HepG2 (cell line): ENCODE results near the gene TTYH1. TPM values are rescaled to one million over a fixed set of nuclear protein-coding genes. Genes with fewer than 3 reads are reported as not detected.

Experiments
- BCL3 ChIP-seq: sonication (generic); formaldehyde crosslinking; IDR thresholded peaks from 2 replicates; pipeline ENCODE4 v1.5.1; 2020; ENCODE audit warnings: mild to moderate bottlenecking, missing genetic modification reagents, moderate library complexity
- ISX ChIP-seq: sonication (generic); formaldehyde crosslinking; conservative IDR thresholded peaks from 2 replicates; pipeline ENCODE4 v1.5.0; 2020; ENCODE audit warnings: missing genetic modification reagents
- MTA1 ChIP-seq: sonication (generic); formaldehyde crosslinking; IDR thresholded peaks from 2 replicates; pipeline ENCODE4 v1.4.0; 2020; ENCODE audit warnings: missing genetic modification reagents, mild to moderate bottlenecking, borderline replicate concordance
- MZF1 ChIP-seq: sonication (generic); formaldehyde crosslinking; IDR thresholded peaks from 2 replicates; pipeline ENCODE4 v1.8.1; 2023; ENCODE audit warnings: mild to moderate bottlenecking, missing genetic modification reagents, borderline replicate concordance
- RBFOX2 ChIP-seq: fragments of 200-400 bp; formaldehyde crosslinking; IDR thresholded peaks from 2 replicates; pipeline ENCODE4 v1.6.1; 2017; ENCODE audit warnings: low read depth, mild to moderate bottlenecking, low read length
- REST ChIP-seq, 2 experiments: IDR thresholded peaks; 2 replicates each; pipeline ENCODE4 v1.6.1; 2011 to 2012; ENCODE audit warnings: low read length in 2 of 2, borderline replicate concordance in 1 of 2, low read depth in 1 of 2, mild to moderate bottlenecking in 1 of 2, moderate library complexity in 1 of 2
- TBP ChIP-seq: sonication (generic); formaldehyde crosslinking; IDR thresholded peaks from 2 replicates; pipeline ENCODE4 v1.5.0; 2020; ENCODE audit warnings: missing genetic modification reagents
- USF2 ChIP-seq, 2 experiments: sonication (generic) in 1 of 2; formaldehyde crosslinking in 1 of 2; IDR thresholded peaks; 2 replicates each; pipeline versions ENCODE4 v1.5.1 to v1.6.1; 2011 to 2020; ENCODE audit warnings: borderline replicate concordance in 1 of 2, low read depth in 1 of 2, low read length in 1 of 2, mild to moderate bottlenecking in 1 of 2, missing genetic modification reagents in 1 of 2, moderate library complexity in 1 of 2
- ZNF605 ChIP-seq: sonication (generic); formaldehyde crosslinking; IDR thresholded peaks from 2 replicates; pipeline ENCODE4 v1.8.0; 2022; ENCODE audit warnings: mild to moderate bottlenecking, missing genetic modification reagents
- ZNF687 ChIP-seq: sonication (generic); formaldehyde crosslinking; IDR thresholded peaks from 2 replicates; pipeline ENCODE4 v1.5.1; 2020; ENCODE audit warnings: mild to moderate bottlenecking, missing genetic modification reagents, moderate library complexity
- polyA plus RNA-seq, 8 experiments: library from polyadenylated mRNA; depleted of rRNA in 3 of 8; stranded (reverse) in 7 of 8; unstranded in 1 of 8; fragments of >200 nt; fragmentation: Illumina TruSeq in 4 of 8; extraction: Trizol in 4 of 8; gene quantifications; 2 replicates each; pipeline versions ENCODE4 v1.2.1 to v1.2.3, GENCODE V29; 2011 to 2016; ENCODE audit warnings: low read depth in 4 of 8, missing spikeins in 1 of 8, mixed read lengths in 1 of 8; ENCODE audit not compliant: insufficient read depth in 1 of 8
- total RNA-seq, 5 experiments: library from RNA; depleted of rRNA; stranded (reverse); fragments of >200 nt; fragmentation: Illumina TruSeq; extraction: Trizol; gene quantifications; 2 replicates each; pipeline ENCODE4 v1.2.3, GENCODE V29; 2016; ENCODE audit warnings: low read depth in 1 of 5

The TTYH1 gene
- total and polyA plus RNA-seq, 2 of the 13 experiments (the other 11 are each of a cell fraction or from before 2014, with no cell fraction given), result 6.9 to 19.9 TPM

GRCh38 chr19:54448774-54449700 is 33.8 kb downstream of the TTYH1 start, which contains the start of gene LENG8 (continued):
- peak; percentile 97 for TF ChIP-seq ZNF687 (CRISPR knock-in tag)
- peak; percentile 66; the same call in 1 of the 2 replicates for TF ChIP-seq MTA1 (CRISPR knock-in tag)
- TF ChIP-seq MZF1 (CRISPR knock-in tag), result peak; percentile 26; the same call in 1 of the 2 replicates
- TF ChIP-seq RBFOX2, result peak; percentile 100
- no peak for TF ChIP-seq TBP (CRISPR knock-in tag)
- peak; percentile 93 for TF ChIP-seq BCL3 (CRISPR knock-in tag)
- no peak for TF ChIP-seq ZNF605
- TF ChIP-seq USF2 (IDR thresholded peaks at IDR 0.05; ENCODE audit: low read depth, low read length), result no peak
- peak; percentile 64; the same call in 1 of the 2 replicates for TF ChIP-seq USF2 (CRISPR knock-in tag; IDR thresholded peaks at IDR 0.05; ENCODE audit: borderline replicate concordance)
- no peak for TF ChIP-seq ISX
- TF ChIP-seq REST (IDR thresholded peaks at IDR 0.05; ENCODE audit: borderline replicate concordance in 1 of 2, low read depth in 1 of 2, low read length in 2 of 2), result 0 out of 4 replicates have a peak, but pooled peaks of 1 of the 2 experiments have one; percentile 6
